RPMI8226 (cell line): ENCODE measurements around the gene QSOX2.

Experiments
- DNase-seq: peaks from one replicate; pipeline ENCODE4 v3.0.0-alpha.2; 2015

The QSOX2 gene

DNA sequence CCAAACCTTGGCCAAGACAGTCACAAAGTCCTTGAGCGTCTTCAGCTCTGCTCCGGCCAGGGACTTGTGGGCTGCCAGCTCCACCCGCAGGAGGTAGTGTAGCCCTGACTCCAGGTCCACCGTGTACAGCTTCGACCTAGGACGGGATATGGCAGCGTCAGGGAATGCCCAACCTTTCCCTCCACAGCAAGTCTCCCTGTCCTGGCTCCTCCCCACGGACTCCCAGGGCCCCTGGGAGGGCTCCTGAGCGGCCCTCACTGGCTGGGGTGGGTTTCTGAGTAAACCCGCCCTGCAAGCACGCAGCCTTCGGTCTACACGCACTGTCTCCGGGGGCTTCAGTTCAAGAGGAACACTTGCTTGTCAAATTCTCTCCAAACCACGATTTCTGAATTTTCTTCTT lies 26.9 kb downstream of the QSOX2 start:
- DNase-seq: no peak

GRCh38 chr9:136218271-136218670 lies 27.3 kb downstream of the QSOX2 start:
- no peak for DNase-seq

GRCh38 chr9:136216541-136217244 lies 28.9 kb downstream of the QSOX2 start:
- no peak for DNase-seq

DNA sequence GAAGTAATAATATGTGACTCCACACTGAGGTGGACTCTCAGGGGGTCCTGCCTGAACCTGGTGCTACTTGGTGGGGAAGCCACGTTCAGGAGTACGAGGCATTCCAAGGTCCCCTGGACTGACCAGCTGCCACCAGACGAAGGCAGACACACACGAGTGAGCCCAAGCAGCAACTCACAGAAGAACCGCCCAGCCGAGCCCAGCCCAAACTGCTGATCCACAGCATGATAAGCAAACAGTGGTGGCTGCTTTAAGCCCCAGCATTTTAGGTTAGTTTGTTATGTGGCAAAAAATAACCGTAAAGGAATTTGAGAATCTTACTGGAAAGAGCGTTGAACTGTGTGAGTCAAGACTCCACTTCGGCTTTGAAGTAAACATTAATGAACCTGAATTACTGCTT lies 31.9 kb downstream of the QSOX2 start:
- DNase-seq: no peak

DNA sequence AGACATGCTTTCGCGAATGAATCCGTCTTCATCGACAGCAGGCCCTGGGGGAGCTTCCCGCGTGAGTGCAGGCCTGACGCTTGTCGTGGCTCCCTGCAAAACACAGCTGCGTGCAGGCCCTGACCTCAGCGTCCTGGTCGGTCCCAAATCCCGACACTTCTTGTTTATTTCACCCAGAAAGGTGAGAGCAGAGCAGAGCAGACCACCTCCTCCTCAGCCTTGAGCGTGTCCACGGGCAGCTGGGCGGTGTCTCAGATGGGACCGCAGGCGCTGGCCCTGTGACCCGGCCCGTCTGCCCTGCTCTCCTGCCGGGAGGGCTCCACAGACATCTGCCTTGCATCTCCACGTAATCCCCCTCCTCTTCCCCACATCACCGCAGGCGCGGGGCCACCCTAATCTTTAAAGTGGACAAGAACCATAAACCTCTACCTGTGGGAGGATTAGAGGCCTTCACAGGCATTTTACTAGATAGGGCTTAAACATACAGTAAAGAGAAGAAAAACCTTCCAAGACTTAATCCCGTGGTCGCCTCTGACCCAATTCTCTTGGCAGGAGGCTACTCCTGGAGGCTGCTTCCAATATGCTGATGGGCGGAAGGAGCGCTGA lies 33.2 kb downstream of the QSOX2 start:
- no peak for DNase-seq

GRCh38 chr9:136211441-136212344 lies 33.9 kb downstream of the QSOX2 start:
- no peak for DNase-seq

- DNase-seq: no peak
Observed at GRCh38 chr9:136211006-136211405, 34.6 kb downstream of the QSOX2 start.

- DNase-seq: no peak
Observed at GRCh38 chr9:136210276-136210675, 35.3 kb downstream of the QSOX2 start.

- no peak for DNase-seq
Observed at GRCh38 chr9:136209786-136210185, 35.8 kb downstream of the QSOX2 start.

DNA sequence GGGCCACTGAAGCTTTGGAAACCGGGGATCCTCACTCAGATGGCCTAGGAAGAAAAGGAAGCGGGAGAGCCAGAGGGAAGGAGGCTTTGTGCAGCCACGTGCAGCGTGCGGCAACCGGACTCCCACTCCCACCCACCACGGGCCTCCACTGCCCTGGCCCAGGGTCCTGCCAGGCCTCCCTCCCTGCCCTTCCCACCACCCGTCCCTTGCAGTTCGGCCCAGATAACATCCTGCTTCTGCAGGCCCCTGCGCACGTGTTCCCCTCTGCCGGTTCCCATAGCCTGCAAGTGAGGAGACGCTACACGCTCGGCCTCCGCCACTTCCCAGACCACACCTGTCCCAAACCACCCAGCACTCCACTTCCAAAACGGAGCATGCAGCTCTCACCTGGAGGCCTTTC lies 36.4 kb downstream of the QSOX2 start:
- DNase-seq: no peak

GRCh38 chr9:136208675-136209074 lies 36.9 kb downstream of the QSOX2 start:
- no peak for DNase-seq

DNA sequence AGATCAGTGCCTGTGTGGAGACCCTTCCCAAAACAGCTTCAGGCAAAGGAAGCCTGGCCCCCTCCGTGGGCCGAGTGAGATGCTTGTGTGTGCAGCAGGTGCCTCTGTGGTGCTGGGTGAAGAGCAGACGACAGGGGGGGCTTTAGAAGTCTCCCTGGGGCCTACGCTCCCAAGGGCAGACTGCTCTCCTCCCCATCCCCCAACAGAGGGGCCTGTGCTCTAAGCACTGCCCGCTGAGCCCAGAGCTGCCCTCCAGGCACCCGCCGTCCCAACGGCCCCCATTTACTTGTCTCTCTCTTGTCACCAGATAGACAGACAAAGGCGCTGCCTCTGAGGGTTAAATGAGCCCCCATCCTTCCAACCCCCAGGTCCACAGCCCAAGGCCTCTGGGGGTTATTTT lies 38.0 kb downstream of the QSOX2 start:
- DNase-seq: no peak

- no peak for DNase-seq
Observed at GRCh38 chr9:136206602-136207275, 38.9 kb downstream of the QSOX2 start.

GRCh38 chr9:136205707-136205992 lies 40.0 kb downstream of the QSOX2 start:
- DNase-seq: no peak

- DNase-seq: peak; percentile 42
Observed at GRCh38 chr9:136204838-136205706, 40.5 kb downstream of the QSOX2 start, which contains the start of gene LHX3. Gene LHX3, minus strand, starts transcription at chr9:136205128. Its CDS starts 116 bp downstream, at chr9:136205012.

- no peak for DNase-seq
Observed at GRCh38 chr9:136204145-136204805, 41.3 kb downstream of the QSOX2 start.

- no peak for DNase-seq
Observed at GRCh38 chr9:136203408-136204144, 42.0 kb downstream of the QSOX2 start.

DNA sequence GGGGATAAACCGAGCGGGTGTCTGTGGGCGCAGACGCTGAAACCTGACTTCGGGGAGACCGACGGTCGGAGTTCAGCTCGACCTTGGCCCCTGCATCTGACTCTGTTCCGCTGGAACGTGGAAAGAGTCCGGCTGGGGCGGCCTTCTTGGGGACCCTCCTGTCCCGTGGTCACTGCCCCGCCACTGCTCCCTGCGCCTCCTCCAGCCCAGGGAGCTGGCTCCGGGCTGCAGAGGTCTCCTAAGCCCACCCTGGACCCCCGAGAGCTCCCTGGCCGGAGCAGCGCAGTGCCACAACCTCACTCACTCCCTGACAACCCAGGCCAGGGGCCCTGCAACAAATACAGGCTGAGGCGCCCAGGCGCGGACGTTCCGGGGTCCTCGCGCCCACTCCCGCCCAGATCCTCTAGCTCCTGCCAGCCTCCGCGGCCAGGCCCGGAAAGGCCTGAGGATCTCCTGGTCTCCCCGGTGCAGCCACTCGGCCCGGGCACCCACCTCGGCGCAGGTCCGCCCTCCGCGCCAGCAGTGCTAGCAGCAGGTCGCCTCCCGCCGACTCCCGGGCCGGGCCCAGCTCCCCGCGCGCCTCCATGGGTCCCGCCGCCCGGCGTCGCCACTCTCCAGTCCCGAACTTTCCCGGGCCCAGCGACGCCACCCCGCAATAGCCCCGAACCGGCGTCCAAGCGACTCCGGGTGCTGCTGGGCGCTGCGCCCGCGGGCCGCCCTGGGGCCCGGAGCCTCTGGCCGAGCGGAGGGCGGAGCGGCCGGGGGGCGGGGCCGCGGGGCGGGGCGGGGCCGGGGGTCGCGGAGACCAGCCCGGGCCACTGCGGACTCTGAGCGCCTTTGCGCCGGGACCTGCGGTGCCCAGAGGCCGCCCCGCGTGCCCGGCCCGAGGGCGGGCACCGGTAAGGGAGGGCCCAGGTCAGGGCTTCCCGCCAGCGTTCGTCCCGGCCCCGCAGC lies 42.9 kb downstream of the QSOX2 start:
- no peak for DNase-seq

DNA sequence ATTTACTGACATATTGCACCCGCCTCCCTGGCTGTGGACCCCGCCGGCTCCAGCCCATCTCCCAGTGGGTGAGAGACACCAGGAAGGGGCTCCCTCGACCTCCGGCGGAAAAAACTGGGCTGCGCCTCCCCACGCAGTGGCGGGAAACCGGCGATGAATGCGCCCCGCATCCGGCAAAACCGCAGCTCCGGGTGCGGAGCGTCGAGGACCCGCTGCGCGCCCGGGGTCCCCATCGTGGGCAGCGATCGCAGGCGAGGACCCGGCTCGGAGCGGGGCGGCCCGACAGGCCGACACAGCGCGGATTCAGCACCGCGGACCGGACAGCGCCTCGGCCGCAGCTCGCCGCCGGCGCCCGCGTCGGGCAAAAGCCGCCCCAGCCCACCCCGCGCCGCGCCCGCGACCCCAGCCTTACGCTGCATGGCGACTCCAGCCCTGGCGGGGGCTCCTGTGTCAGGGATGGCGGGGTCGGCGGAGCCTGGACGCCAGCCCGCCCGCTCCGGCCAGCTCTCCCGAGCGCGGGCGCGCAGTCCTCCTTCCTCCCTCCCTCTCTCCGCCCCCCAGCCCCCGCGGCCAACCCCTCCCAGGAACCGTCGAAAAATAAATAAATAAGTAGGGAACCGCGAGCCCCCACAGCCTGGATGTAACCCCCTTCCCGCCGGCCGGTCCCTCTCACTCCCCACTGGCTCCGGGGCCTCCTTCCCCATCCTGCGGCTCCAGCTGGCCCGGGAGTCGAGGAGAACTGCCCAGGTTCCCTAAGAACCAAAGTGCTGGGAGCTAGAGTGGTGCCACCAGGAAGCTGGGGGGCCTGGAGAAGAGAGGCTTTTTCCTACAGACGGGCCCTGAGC lies 43.8 kb downstream of the QSOX2 start:
- DNase-seq: no peak
